GM12878 (cell line): ENCODE data around the gene LRRC45. TPM values are rescaled to one million over a fixed set of nuclear protein-coding genes. Genes with fewer than 3 reads are reported as not detected.
A peak's percentile ranks its signal among the peaks of the same experiment; 100 is the strongest.

Experiments used
- CREB1 ChIP-seq: IDR thresholded peaks from 2 replicates; pipeline ENCODE4 v1.6.1; 2012; ENCODE audit warnings: low read depth, mild to moderate bottlenecking, inconsistent platforms
- FOXK2 ChIP-seq: fragments of 450-650 bp; IDR thresholded peaks from 2 replicates; pipeline ENCODE4 v1.6.1; 2017; ENCODE audit warnings: mild to moderate bottlenecking, moderate library complexity
- GABPA ChIP-seq: IDR thresholded peaks from 2 replicates; pipeline ENCODE4 v1.6.1; 2014; ENCODE audit warnings: antibody characterized with exemption, low read depth, mild to moderate bottlenecking, inconsistent platforms
- MAX ChIP-seq: IDR thresholded peaks from 2 replicates; pipeline ENCODE4 v1.6.1; 2012; ENCODE audit warnings: low read depth, low read length, improper control_type of control experiment
- NR2C1 ChIP-seq: fragments of 450-650 bp; IDR thresholded peaks from 2 replicates; pipeline ENCODE4 v1.6.1; 2017; ENCODE audit warnings: antibody characterized with exemption, mild to moderate bottlenecking, moderate library complexity
- SIN3A ChIP-seq: IDR thresholded peaks from 2 replicates; pipeline ENCODE4 v1.6.1; 2012; ENCODE audit warnings: low read depth, low read length, improper control_type of control experiment
- SMAD5 ChIP-seq: IDR thresholded peaks from 2 replicates; pipeline ENCODE4 v1.6.1; 2016; ENCODE audit warnings: antibody characterized with exemption, low read depth
- STAT1 ChIP-seq: fragments of 450-650 bp; conservative IDR thresholded peaks from 2 replicates; pipeline ENCODE4 v1.6.1; 2014; ENCODE audit warnings: antibody characterized with exemption, mild to moderate bottlenecking
- TAF1 ChIP-seq: IDR thresholded peaks from 2 replicates; pipeline ENCODE4 v1.6.1; 2011; ENCODE audit warnings: mild to moderate bottlenecking, low read depth, low read length, borderline replicate concordance
- YY1 ChIP-seq: IDR thresholded peaks from 2 replicates; pipeline ENCODE4 v1.6.1; 2011; ENCODE audit warnings: low read depth, mild to moderate bottlenecking, low read length
- ZBTB11 ChIP-seq: fragments of 450-650 bp; formaldehyde crosslinking; IDR thresholded peaks from 2 replicates; pipeline ENCODE4 v1.5.0; 2022; ENCODE audit warnings: mild to moderate bottlenecking, missing genetic modification characterization
- polyA plus RNA-seq, 11 experiments: library from polyadenylated mRNA; depleted of rRNA in 4 of 11; unstranded in 6 of 11; stranded (reverse) in 5 of 11; fragments of >200 nt; fragmentation: Nextera tagmentation in 4 of 11; fragmentation: Illumina TruSeq in 1 of 11; extraction: Ambion mirVana in 4 of 11; extraction: Trizol in 1 of 11; gene quantifications; 1 replicate in 1 of 11; 2 replicates in 10 of 11; pipeline versions ENCODE4 v1.2.1 to v1.2.3, GENCODE V29; 2011 to 2016; ENCODE audit warnings: inconsistent platforms in 2 of 11, missing spikeins in 2 of 11, low read depth in 1 of 11
- total RNA-seq, 4 experiments: library from RNA; depleted of rRNA in 3 of 4; stranded (reverse); fragments of >200 nt in 3 of 4; fragmentation: Illumina TruSeq in 1 of 4; extraction: Trizol in 1 of 4; gene quantifications; 2 replicates each; pipeline versions ENCODE4 v1.2.1 to v1.2.3, GENCODE V29; 2013 to 2021

Gene LRRC45
- total and polyA plus RNA-seq, 10 of the 15 experiments (the other 5 are each of a cell fraction or from before 2014, with no cell fraction given): 0.03 to 27.7 (median 10.4) TPM

- TF ChIP-seq ZBTB11 (CRISPR knock-in tag): no peak
- 0 out of 2 replicates have a peak, but pooled peaks have one; percentile 43 for TF ChIP-seq MAX
- TF ChIP-seq TAF1: peak; percentile 24; the same call in 1 of the 2 replicates
- 0 out of 2 replicates have a peak, but pooled peaks have one; percentile 39 for TF ChIP-seq YY1
- no peak for TF ChIP-seq SMAD5
- no peak for TF ChIP-seq FOXK2
- TF ChIP-seq NR2C1: peak; percentile 98
- TF ChIP-seq GABPA: peak; percentile 91
- TF ChIP-seq CREB1: peak; percentile 76; the same call in 1 of the 2 replicates
- TF ChIP-seq SIN3A: peak; percentile 69; the same call in 1 of the 2 replicates
- no peak for TF ChIP-seq STAT1
Observed at GRCh38 chr17:82051776-82052637, 28.9 kb downstream of the LRRC45 start, which contains the start of the genes GPS1 and RFNG (continued).
